NCI-H748 (cell line): ENCODE data around the gene ESPNL.
A peak's percentile ranks its signal among the peaks of the same experiment; 100 is the strongest.

Experiments used
- DNase-seq: peaks from one replicate; lab custom pipeline; 2025; ENCODE audit not compliant: unreplicated experiment; lab: John Stamatoyannopoulos, UW

Gene ESPNL

GRCh38 chr2:238097988-238098871 lies 1.9 kb upstream of the ESPNL start:
- peak; percentile 24 for DNase-seq

- DNase-seq = no peak
Observed at GRCh38 chr2:238098901-238099713, 1.0 kb upstream of the ESPNL start.

- DNase-seq = no peak
Observed at GRCh38 chr2:238099714-238100048, 459 bp upstream of the ESPNL start.

GRCh38 chr2:238100821-238101771 lies 956 bp downstream of the ESPNL start:
- no peak for DNase-seq

GRCh38 chr2:238101891-238102841 lies 2.0 kb downstream of the ESPNL start:
- no peak for DNase-seq

GRCh38 chr2:238102865-238103264 lies 2.7 kb downstream of the ESPNL start:
- DNase-seq = no peak

GRCh38 chr2:238103465-238104225 lies 3.5 kb downstream of the ESPNL start:
- no peak for DNase-seq

- no peak for DNase-seq
Observed at GRCh38 chr2:238104226-238104690, 4.1 kb downstream of the ESPNL start.

- no peak for DNase-seq
Observed at GRCh38 chr2:238104691-238105371, 4.7 kb downstream of the ESPNL start.

- DNase-seq = no peak
Observed at GRCh38 chr2:238105506-238106338, 5.6 kb downstream of the ESPNL start.

- DNase-seq = no peak
Observed at GRCh38 chr2:238106339-238106697, 6.2 kb downstream of the ESPNL start.

- peak; percentile 37 for DNase-seq
Observed at GRCh38 chr2:238106698-238107524, 6.8 kb downstream of the ESPNL start.

GRCh38 chr2:238107525-238108422 lies 7.6 kb downstream of the ESPNL start:
- DNase-seq = no peak

- no peak for DNase-seq
Observed at GRCh38 chr2:238108423-238109183, 8.5 kb downstream of the ESPNL start.

GRCh38 chr2:238113611-238114010 lies 13.5 kb downstream of the ESPNL start:
- DNase-seq = no peak
